SK-N-MC (cell line): ENCODE measurements around the gene GZMM.

Source experiments
- EZH2 ChIP-seq: fragments of 200-600 bp; sonication (generic); IDR thresholded peaks from one replicate; pipeline ENCODE4 v1.6.1; 2017; ENCODE audit warnings: antibody characterized with exemption
- FOXP2 ChIP-seq: optimal IDR thresholded peaks from 2 replicates; pipeline ENCODE3; 2011; ENCODE audit warnings: mild to moderate bottlenecking, moderate library complexity; ENCODE audit not compliant: insufficient read depth; ENCODE audit errors: extremely low read length, control extremely low read depth
- POLR2AphosphoS5 ChIP-seq: IDR thresholded peaks from 2 replicates; pipeline ENCODE4 v1.6.1; 2012; ENCODE audit warnings: mild to moderate bottlenecking, low read depth, low read length, borderline replicate concordance

- no peak for TF ChIP-seq POLR2AphosphoS5
- TF ChIP-seq EZH2, result no peak
- no peak for TF ChIP-seq FOXP2
These were observed 2.2 kb upstream of the GZMM start for GRCh38 chr19:541699-542098.
